Liver (tissue), 9 donors: Measurements from ENCODE around the gene GNAS-AS1. TPM values are rescaled to one million over a fixed set of nuclear protein-coding genes. Genes with fewer than 3 reads are reported as not detected.

Experiments used
- DNase-seq: peaks from one replicate; pipeline ENCODE4 v3.0.0-alpha.2; 2017; ENCODE audit warnings: low spot score
- H3K27ac ChIP-seq, 2 donors: one replicate each; pipeline ENCODE4 v1.7.0; 2013; ENCODE audit warnings: inconsistent platforms in 2 of 2, low read length in 2 of 2, control low read depth in 1 of 2, low read depth in 1 of 2, mild to moderate bottlenecking in 1 of 2
- H3K27me3 ChIP-seq, 4 donors: one replicate each; pipeline versions ENCODE4 v1.6.1 to v1.7.0; 2013; ENCODE audit warnings: low read length in 3 of 4, inconsistent platforms in 1 of 4, mild to moderate bottlenecking in 1 of 4, moderate library complexity in 1 of 4; ENCODE audit not compliant: control insufficient read depth in 4 of 4, insufficient read depth in 4 of 4
- H3K36me3 ChIP-seq, 4 donors: one replicate each; pipeline versions ENCODE4 v1.6.1 to v1.7.0; 2013; ENCODE audit warnings: low read length in 3 of 4, mild to moderate bottlenecking in 3 of 4, low read depth in 1 of 4, moderate library complexity in 1 of 4; ENCODE audit not compliant: control insufficient read depth in 4 of 4, insufficient read depth in 3 of 4
- H3K4me1 ChIP-seq, 4 donors: one replicate each; pipeline versions ENCODE4 v1.6.1 to v1.7.0; 2013; ENCODE audit warnings: low read length in 3 of 4, mild to moderate bottlenecking in 3 of 4, moderate library complexity in 1 of 4; ENCODE audit not compliant: control insufficient read depth in 4 of 4, insufficient read depth in 4 of 4
- H3K4me3 ChIP-seq, 3 donors: one replicate each; pipeline versions ENCODE4 v1.6.1 to v1.7.0; 2013; ENCODE audit warnings: low read length in 3 of 3, control low read depth in 1 of 3, low read depth in 1 of 3, mild to moderate bottlenecking in 1 of 3
- H3K9ac ChIP-seq, 2 donors: one replicate each; pipeline ENCODE4 v1.7.0; 2013; ENCODE audit warnings: low read length in 2 of 2, mild to moderate bottlenecking in 2 of 2, moderate library complexity in 2 of 2, control low read depth in 1 of 2, low read depth in 1 of 2
- H3K9me3 ChIP-seq, 4 donors: one replicate each; pipeline versions ENCODE4 v1.6.1 to v1.7.0; 2013; ENCODE audit warnings: low read length in 3 of 4; ENCODE audit not compliant: control insufficient read depth in 4 of 4
- CTCF ChIP-seq: fragments of 150-350 bp; IDR thresholded peaks from 2 replicates; pipeline ENCODE4 v1.5.1; 2017; ENCODE audit warnings: improper control_type of control experiment, low read depth, low read length; ENCODE audit not compliant: missing input control
- EGR1 ChIP-seq, 2 donors: IDR thresholded peaks; 2 replicates each; pipeline ENCODE4 v1.6.1; 2016 to 2018; ENCODE audit warnings: antibody characterized with exemption in 2 of 2, low read depth in 2 of 2
- FOXA1 ChIP-seq: IDR thresholded peaks from 2 replicates; pipeline ENCODE4 v1.6.1; 2016; ENCODE audit warnings: antibody characterized with exemption
- FOXA2 ChIP-seq: IDR thresholded peaks from 2 replicates; pipeline ENCODE4 v1.6.1; 2016; ENCODE audit warnings: antibody characterized with exemption
- HNF4A ChIP-seq, 2 donors: conservative IDR thresholded peaks; 2 replicates each; pipeline ENCODE4 v1.6.1; 2016; ENCODE audit warnings: antibody characterized with exemption in 2 of 2, mild to moderate bottlenecking in 2 of 2
- HNF4G ChIP-seq: IDR thresholded peaks from 2 replicates; pipeline ENCODE4 v1.6.1; 2016; ENCODE audit warnings: antibody characterized with exemption
- JUND ChIP-seq, 2 donors: IDR thresholded peaks; 2 replicates each; pipeline ENCODE4 v1.6.1; 2016; ENCODE audit warnings: antibody characterized with exemption in 2 of 2
- NR2F2 ChIP-seq: IDR thresholded peaks from 2 replicates; pipeline ENCODE4 v1.6.1; 2016; ENCODE audit warnings: antibody characterized with exemption
- RAD21 ChIP-seq, 2 donors: IDR thresholded peaks; 2 replicates each; pipeline ENCODE4 v1.6.1; 2016; ENCODE audit warnings: antibody characterized with exemption in 2 of 2, mild to moderate bottlenecking in 2 of 2
- REST ChIP-seq: IDR thresholded peaks from 2 replicates; pipeline ENCODE4 v1.6.1; 2016; ENCODE audit warnings: antibody characterized with exemption, mild to moderate bottlenecking
- RXRA ChIP-seq, 2 donors: IDR thresholded peaks; 2 replicates each; pipeline ENCODE4 v1.6.1; 2017 to 2018; ENCODE audit warnings: antibody characterized with exemption in 2 of 2, mild to moderate bottlenecking in 1 of 2
- SP1 ChIP-seq: IDR thresholded peaks from 2 replicates; pipeline ENCODE4 v1.6.1; 2018; ENCODE audit warnings: antibody characterized with exemption, mild to moderate bottlenecking
- YY1 ChIP-seq: IDR thresholded peaks from 2 replicates; pipeline ENCODE4 v1.6.1; 2016; ENCODE audit warnings: antibody characterized with exemption, mild to moderate bottlenecking
- WGBS: extraction: QIAGEN DNeasy Blood & Tissue Kit; methylation state at CpG from one replicate; pipeline ENCODE4 v1.1.7; 2013; 5-methylcytosine and 5-hydroxymethylcytosine counted together
- polyA plus RNA-seq, 2 donors: library from polyadenylated mRNA; stranded (reverse) in 1 of 2; unstranded in 1 of 2; fragments of 200-250 nt in 1 of 2; fragments of >200 nt in 1 of 2; fragmentation: Nextera tagmentation in 1 of 2; extraction: Ambion mirVana in 1 of 2; gene quantifications; one replicate each; pipeline versions ENCODE4 v1.2.1 to v1.2.3, GENCODE V29; 2013 to 2015
- total RNA-seq, 2 donors: library from RNA; depleted of rRNA; stranded (reverse); fragments of >200 nt; gene quantifications; one replicate each; pipeline ENCODE4 v1.2.3, GENCODE V29; 2014
- donor health status: healthy.
- donor health status: healthy.
- donor health status: healthy.
- donor health status: healthy.
- donor health status: healthy.

Gene GNAS-AS1
- total and polyA plus RNA-seq, 4 donors, result 0.08 to 0.42 (median 0.09) TPM; not detected in 1

GRCh38 chr20:58853976-58854637 is 3.4 kb upstream of the GNAS-AS1 start:
- H3K4me3 ChIP-seq, result no peak overlapping the region

GRCh38 chr20:58853466-58853865 is 2.8 kb upstream of the GNAS-AS1 start:
- Histone ChIP-seq H3K27me3 (peaks cover 0 to 10% (median 2%) of the 10 kb centered on the region in 4 donors), H3K4me3 (no peak overlapping the region), H3K4me1 (peaks cover 0 to 21% (median 5%) of the 10 kb centered on the region in 4 donors), H3K36me3 (no peaks in the 10 kb centered on the region), H3K27ac (no peak overlapping the region), H3K9me3 (no peaks in the 10 kb centered on the region), H3K9ac (no peak overlapping the region)
- DNase-seq, result no peak
- no peak for TF ChIP-seq FOXA1
- TF ChIP-seq RAD21 (IDR thresholded peaks at IDR 0.05), result no peak
- no peak for TF ChIP-seq HNF4A (conservative IDR thresholded peaks at IDR 0.05)
- no peak for TF ChIP-seq RXRA (IDR thresholded peaks at IDR 0.05)
- no peak for TF ChIP-seq NR2F2
- no peak for TF ChIP-seq JUND (IDR thresholded peaks at IDR 0.05)
- TF ChIP-seq FOXA2, result no peak
- WGBS, result 66% methylated on average over 6 of the region's 6 CpGs

More at GRCh38 chr20:58853976-58854637, 3.4 kb upstream of the GNAS-AS1 start:
- peaks cover 0 to 21% (median 5%) of the 10 kb centered on the region in 4 donors for H3K4me1 ChIP-seq
- no peak overlapping the region for H3K9ac ChIP-seq
- H3K27me3 ChIP-seq, result peaks cover 0 to 5% (median 2%) of the 10 kb centered on the region in 4 donors
- H3K9me3 ChIP-seq, result no peaks in the 10 kb centered on the region
- DNase-seq, result no peak
- H3K36me3 ChIP-seq, result no peaks in the 10 kb centered on the region
- no peak overlapping the region for H3K27ac ChIP-seq
- WGBS, result 48% methylated on average over 63 of the region's 63 CpGs
- TF ChIP-seq YY1, result no peak

- peak; percentile 50 for DNase-seq
- WGBS, result 32% methylated on average over 35 of the region's 35 CpGs
- Histone ChIP-seq H3K9me3 (no peaks in the 10 kb centered on the region), H3K36me3 (no peaks in the 10 kb centered on the region), H3K27me3 (peaks cover 0 to 10% (median 2%) of the 10 kb centered on the region in 4 donors), H3K4me1 (peaks cover 0 to 21% (median 5%) of the 10 kb centered on the region in 4 donors), H3K9ac (no peak within 1 kb of the TSS), H3K4me3 (peak within 1 kb of the TSS in 1 of 3 donors; percentile 28), H3K27ac (no peak within 1 kb of the TSS)
- TF ChIP-seq CTCF (peak; percentile 38), RAD21 (IDR thresholded peaks at IDR 0.05) (peak; percentile 53 to 71), RXRA (IDR thresholded peaks at IDR 0.05) (no peak)
Observed at GRCh38 chr20:58852543-58853271, 2.0 kb upstream of the GNAS-AS1 start, which contains the start of gene GNAS. GNAS (plus strand) TSS chr20:58852716.

GRCh38 chr20:58851969-58852458 is 1.3 kb upstream of the GNAS-AS1 start:
- H3K36me3 ChIP-seq, result no peaks in the 10 kb centered on the region
- no peak overlapping the region for H3K9ac ChIP-seq
- no peak overlapping the region for H3K27ac ChIP-seq
- H3K4me1 ChIP-seq, result peaks cover 0 to 21% (median 5%) of the 10 kb centered on the region in 4 donors
- peak overlapping the region in 1 of 3 donors; percentile 28 for H3K4me3 ChIP-seq
- DNase-seq, result no peak
- WGBS, result 34% methylated on average over 23 of the region's 23 CpGs
- peaks cover 0 to 10% (median 2%) of the 10 kb centered on the region in 4 donors for H3K27me3 ChIP-seq
- H3K9me3 ChIP-seq, result no peaks in the 10 kb centered on the region
- TF ChIP-seq HNF4G (no peak), RXRA (IDR thresholded peaks at IDR 0.05) (no peak), NR2F2 (no peak), FOXA1 (no peak), CTCF (no peak), YY1 (no peak), EGR1 (IDR thresholded peaks at IDR 0.05; ENCODE audit: low read depth in 2 of 2) (no peak), REST (no peak), SP1 (no peak)
